Skeletal muscle tissue (tissue), 4 donors: ENCODE measurements around the gene COL6A3. TPM values are rescaled to one million over a fixed set of nuclear protein-coding genes. Genes with fewer than 3 reads are reported as not detected.
A peak's percentile ranks its signal among the peaks of the same experiment; 100 is the strongest.
"Not testable (repeated sequence)": the region's sequence is repeated elsewhere in the genome, so short reads cannot be mapped to it uniquely, and the experiment has no call there.

Experiments
- H3K27ac ChIP-seq: one replicate; pipeline ENCODE4 v1.7.0; 2013; ENCODE audit warnings: mild to moderate bottlenecking, low read depth, low read length, inconsistent platforms
- H3K27me3 ChIP-seq, 3 donors: one replicate each; pipeline ENCODE4 v1.7.0; 2013; ENCODE audit warnings: low read length in 3 of 3; ENCODE audit not compliant: control insufficient read depth in 3 of 3, insufficient read depth in 3 of 3
- H3K36me3 ChIP-seq, 3 donors: one replicate each; pipeline ENCODE4 v1.7.0; 2013; ENCODE audit warnings: low read length in 3 of 3; ENCODE audit not compliant: control insufficient read depth in 3 of 3, insufficient read depth in 3 of 3
- H3K4me1 ChIP-seq, 3 donors: one replicate each; pipeline ENCODE4 v1.7.0; 2013; ENCODE audit warnings: low read length in 3 of 3, mild to moderate bottlenecking in 3 of 3; ENCODE audit not compliant: control insufficient read depth in 3 of 3, insufficient read depth in 3 of 3
- H3K4me3 ChIP-seq, 3 donors: one replicate each; pipeline ENCODE4 v1.7.0; 2013; ENCODE audit warnings: low read length in 3 of 3
- H3K9ac ChIP-seq, 3 donors: one replicate each; pipeline ENCODE4 v1.7.0; 2013; ENCODE audit warnings: low read length in 3 of 3, mild to moderate bottlenecking in 3 of 3, moderate library complexity in 2 of 3, low read depth in 1 of 3
- H3K9me3 ChIP-seq, 3 donors: one replicate each; pipeline ENCODE4 v1.7.0; 2013; ENCODE audit warnings: low read length in 3 of 3; ENCODE audit not compliant: control insufficient read depth in 3 of 3
- total RNA-seq: library from RNA; depleted of rRNA; stranded (reverse); fragments of >200 nt; gene quantifications from one replicate; pipeline ENCODE4 v1.2.3, GENCODE V29; 2014
- donor health status: Osteomylitis.

The COL6A3 gene
- total RNA-seq, 1 donor from 2014 or later: 365 TPM

DNA sequence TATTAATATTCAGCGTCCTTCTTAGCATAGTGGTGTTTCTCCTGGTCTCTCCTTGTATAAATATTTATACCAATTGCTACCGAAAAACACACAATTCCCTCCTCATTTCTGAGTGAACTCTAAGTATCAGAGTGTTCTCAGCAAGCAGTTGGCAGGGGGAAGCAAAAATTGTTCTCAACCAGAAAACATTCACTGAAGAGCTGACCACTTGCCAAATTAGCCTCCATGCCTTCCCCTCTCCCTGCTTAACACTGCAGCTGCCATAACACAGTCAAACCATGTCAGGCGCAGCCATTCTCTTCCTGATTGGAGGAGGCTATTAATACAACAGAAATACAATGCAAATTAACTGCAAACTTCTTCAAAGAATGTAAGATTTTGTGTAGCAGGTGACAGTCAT lies 105.0 kb downstream of the COL6A3 start:
- Histone ChIP-seq H3K36me3 (no peaks in the 10 kb centered on the region), H3K27me3 (no peaks in the 10 kb centered on the region), H3K4me1 (peaks cover 9 to 12% (median 11%) of the 10 kb centered on the region in 3 donors), H3K9me3 (no peaks in the 10 kb centered on the region), H3K4me3 (no peak overlapping the region), H3K9ac (no peak overlapping the region), H3K27ac (no peak overlapping the region)

DNA sequence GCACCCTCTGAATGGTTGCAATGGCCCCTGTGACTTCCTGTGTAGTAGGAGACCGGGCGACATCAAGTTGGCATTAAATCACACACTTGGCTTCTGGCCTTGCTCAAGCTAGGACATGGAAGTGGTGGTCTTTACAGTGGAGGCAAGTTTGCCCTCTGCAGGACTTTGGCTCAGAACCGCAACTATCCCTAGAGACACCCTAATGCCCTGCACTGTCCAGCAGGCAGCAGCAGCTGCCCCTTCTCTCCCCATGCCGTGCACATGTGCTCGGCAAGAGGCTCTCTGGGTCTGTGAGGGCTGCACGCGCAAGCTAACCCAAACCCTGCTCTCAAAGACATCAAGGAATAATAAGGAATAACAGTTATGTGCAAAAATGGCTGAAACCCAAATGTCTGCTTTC lies 106.5 kb downstream of the COL6A3 start:
- H3K9me3 ChIP-seq: no peaks in the 10 kb centered on the region
- H3K27ac ChIP-seq: peak overlapping the region; percentile 6
- H3K9ac ChIP-seq: no peak overlapping the region
- H3K4me1 ChIP-seq: peaks cover 9 to 12% (median 11%) of the 10 kb centered on the region in 3 donors
- no peak overlapping the region for H3K4me3 ChIP-seq
- H3K36me3 ChIP-seq: no peaks in the 10 kb centered on the region
- H3K27me3 ChIP-seq: no peaks in the 10 kb centered on the region

DNA sequence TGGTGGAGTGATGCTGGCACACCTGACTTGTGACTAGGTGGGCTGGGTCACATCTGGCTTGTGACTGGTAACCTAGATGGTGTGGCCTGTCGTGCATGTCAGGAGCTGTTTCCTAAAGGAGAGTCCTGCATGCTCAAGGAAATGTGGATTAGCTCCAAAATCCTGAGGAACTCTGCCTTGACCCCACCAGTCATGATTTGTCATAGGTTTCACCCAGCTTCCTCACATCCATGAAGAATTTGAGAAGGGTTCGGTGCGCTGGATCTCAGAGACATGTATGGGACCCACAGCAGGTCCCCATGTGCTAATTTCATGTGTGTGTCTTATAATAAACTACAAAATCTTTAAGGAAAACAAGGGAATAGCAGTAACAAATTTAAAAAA lies 107.2 kb downstream of the COL6A3 start:
- H3K27me3 ChIP-seq: no peaks in the 10 kb centered on the region
- H3K36me3 ChIP-seq: no peaks in the 10 kb centered on the region
- no peak overlapping the region for H3K4me3 ChIP-seq
- no peak overlapping the region for H3K27ac ChIP-seq
- peaks cover 9 to 12% (median 11%) of the 10 kb centered on the region in 3 donors for H3K4me1 ChIP-seq
- no peak overlapping the region for H3K9ac ChIP-seq
- H3K9me3 ChIP-seq: no peaks in the 10 kb centered on the region

DNA sequence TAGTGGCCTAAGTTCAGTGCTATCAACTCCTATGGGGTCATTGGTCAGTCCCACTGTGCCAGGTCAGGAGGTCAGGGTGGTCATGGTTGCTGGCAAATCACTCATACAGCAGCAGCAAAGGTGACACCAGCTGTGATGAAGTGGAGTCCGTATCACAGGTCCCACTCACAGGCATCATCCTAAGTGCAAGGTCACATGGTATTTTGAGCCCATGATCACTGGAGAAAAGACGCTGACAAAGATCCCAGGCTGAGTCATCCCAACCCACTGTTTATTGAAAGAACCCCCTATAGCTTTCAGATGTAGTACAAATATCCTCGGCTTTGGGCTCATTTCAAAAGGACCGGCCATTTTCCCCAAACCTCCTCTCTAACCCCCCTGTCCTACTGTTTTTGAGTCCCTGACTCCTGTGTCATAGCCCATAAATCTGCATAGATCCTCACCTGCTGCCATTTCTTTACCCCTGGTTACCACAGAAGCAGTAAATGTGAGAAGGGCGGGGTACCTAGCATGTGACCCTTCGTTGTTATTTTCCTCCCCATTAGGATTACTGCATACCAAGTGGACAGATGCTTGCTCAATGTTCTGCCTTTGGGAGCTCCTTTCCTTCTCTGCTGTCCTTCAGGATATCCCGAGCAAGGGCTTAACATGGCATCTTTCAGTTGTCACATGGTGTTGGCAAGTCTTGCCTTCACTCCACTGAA lies 107.7 kb downstream of the COL6A3 start:
- no peaks in the 10 kb centered on the region for H3K36me3 ChIP-seq
- H3K27ac ChIP-seq: no peak overlapping the region
- H3K9ac ChIP-seq: no peak overlapping the region
- H3K27me3 ChIP-seq: no peaks in the 10 kb centered on the region
- H3K4me1 ChIP-seq: peaks cover 9 to 12% (median 11%) of the 10 kb centered on the region in 3 donors
- H3K4me3 ChIP-seq: no peak overlapping the region
- no peaks in the 10 kb centered on the region for H3K9me3 ChIP-seq

DNA sequence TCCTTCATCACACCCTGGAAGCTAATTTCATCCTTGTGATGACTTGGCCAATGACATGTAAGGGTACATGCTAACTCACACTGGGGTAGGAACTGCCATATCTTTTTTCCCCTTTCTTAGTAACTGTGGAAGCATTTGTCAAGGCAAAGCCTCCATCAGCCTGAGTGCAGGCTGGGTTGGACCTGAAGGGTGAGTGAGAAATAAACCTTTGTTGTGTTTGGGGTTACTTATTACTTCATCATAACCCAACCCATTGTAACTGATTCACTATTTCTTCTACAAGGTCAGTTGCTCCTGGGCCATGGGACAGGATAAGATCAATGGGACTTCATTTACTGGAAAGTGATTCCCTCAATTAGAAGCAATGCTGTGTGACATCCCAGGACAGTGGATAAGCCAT lies 108.4 kb downstream of the COL6A3 start:
- H3K4me1 ChIP-seq: peaks cover 13 to 16% (median 14%) of the 10 kb centered on the region in 3 donors
- H3K27ac ChIP-seq: no peak overlapping the region
- no peaks in the 10 kb centered on the region for H3K36me3 ChIP-seq
- H3K9me3 ChIP-seq: no peaks in the 10 kb centered on the region
- no peaks in the 10 kb centered on the region for H3K27me3 ChIP-seq
- H3K4me3 ChIP-seq: no peak overlapping the region
- H3K9ac ChIP-seq: no peak overlapping the region

DNA sequence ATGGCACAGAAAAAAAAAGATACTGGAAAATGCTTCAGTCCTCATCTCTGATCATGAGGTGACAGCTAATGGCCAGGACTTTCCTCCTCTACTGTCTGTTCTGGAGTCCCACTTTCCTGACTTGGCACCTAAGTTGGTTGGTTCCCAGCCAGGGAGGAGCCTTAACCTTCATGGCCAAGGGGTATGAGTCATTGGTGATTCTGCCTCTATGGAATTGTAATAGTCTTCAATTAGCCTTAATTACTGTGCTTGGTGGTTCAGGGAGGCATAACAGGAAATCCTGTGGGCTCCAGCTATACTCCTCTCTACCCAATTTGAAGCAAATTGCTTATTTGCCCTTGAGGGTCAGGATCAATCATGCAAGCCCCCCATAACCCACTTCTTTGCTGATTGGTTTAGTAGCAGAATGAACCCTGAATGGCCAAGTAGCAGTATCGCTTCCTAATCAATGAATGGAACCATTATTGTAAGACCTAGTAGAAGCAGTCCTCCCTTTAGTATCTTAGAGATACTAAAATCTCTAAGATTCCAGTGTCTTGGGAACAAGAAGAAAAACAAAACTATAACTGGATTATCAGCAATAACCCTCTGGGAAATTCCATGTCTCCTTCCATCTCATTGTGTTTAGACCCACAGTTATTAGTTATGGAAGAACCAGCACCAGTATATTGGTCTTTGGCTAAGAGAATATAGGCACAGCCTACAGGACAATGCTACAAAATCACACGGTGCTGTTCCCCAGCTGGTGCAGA lies 109.0 kb downstream of the COL6A3 start:
- Histone ChIP-seq H3K9ac (no peak overlapping the region), H3K4me3 (no peak overlapping the region), H3K27me3 (no peaks in the 10 kb centered on the region), H3K27ac (no peak overlapping the region), H3K36me3 (no peaks in the 10 kb centered on the region), H3K9me3 (no peaks in the 10 kb centered on the region), H3K4me1 (peaks cover 15 to 18% (median 16%) of the 10 kb centered on the region in 3 donors)

DNA sequence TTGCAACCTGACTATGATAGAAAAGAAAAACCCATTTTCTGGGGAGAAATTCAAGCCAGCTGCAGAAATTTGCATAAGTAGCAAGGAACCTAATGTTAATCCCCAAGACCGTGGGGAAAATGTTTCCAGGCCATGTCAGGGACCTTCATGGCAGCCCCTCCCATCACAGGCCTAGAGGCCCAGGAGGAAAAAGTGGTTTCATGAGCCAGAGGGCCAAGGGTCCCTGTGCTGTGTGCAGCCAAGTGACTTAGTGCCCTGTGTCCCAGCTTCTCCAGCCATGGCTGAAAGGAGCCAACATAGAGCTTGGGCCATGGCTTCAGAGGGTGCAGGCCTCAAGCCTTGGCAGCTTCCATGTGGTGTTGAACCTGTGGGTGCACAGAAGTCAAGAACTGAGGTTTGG lies 110.7 kb downstream of the COL6A3 start:
- not testable (repeated sequence) for H3K27me3 ChIP-seq, H3K36me3 ChIP-seq, H3K9me3 ChIP-seq, H3K4me3 ChIP-seq, H3K27ac ChIP-seq, H3K9ac ChIP-seq
- peaks cover 14 to 26% (median 18%) of the 10 kb centered on the region in 3 donors for H3K4me1 ChIP-seq

DNA sequence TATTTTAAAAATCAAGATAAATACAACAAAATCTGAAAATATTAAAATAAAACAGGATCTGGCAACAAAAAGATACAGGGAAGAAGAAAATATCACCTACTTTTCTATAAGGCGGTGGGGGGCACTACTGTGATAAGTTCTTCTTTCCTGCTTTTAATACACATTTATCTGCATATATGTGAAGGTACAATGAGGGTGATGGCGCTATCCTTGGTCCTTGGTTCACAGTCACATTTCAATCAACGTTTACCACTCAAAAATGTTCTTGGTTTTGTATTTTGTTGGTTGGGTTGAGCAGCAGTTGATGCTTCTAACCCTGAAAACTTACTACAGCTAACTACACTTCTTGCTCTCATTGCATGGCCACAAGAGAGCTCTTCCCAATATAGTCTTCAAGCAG lies 112.4 kb downstream of the COL6A3 start:
- Histone ChIP-seq H3K4me3 (no peak overlapping the region), H3K9me3 (no peaks in the 10 kb centered on the region), H3K4me1 (peaks cover 8 to 19% (median 19%) of the 10 kb centered on the region in 3 donors), H3K9ac (no peak overlapping the region), H3K27ac (no peak overlapping the region), H3K36me3 (no peaks in the 10 kb centered on the region), H3K27me3 (no peaks in the 10 kb centered on the region)

DNA sequence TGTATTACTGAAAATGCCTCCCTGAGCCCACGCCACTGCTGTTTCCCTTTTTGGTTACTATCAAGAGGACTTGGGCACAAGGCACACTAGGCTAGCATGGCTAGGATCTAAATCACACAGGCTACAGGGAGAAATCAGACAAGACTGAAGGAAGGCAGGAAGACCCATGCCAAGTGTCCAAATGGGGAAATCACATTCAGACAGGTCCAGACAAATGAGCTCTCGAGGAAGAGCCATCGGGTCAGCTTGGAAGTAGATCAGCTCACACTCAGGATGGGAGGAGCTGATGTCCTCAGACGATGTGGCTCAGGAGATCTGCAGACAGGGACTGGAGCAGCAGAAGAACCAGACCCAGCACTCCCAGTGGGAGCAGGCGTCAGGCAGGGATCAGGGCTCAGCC lies 113.2 kb downstream of the COL6A3 start:
- H3K27me3 ChIP-seq: no peaks in the 10 kb centered on the region
- H3K27ac ChIP-seq: peak overlapping the region; percentile 10
- no peaks in the 10 kb centered on the region for H3K36me3 ChIP-seq
- H3K4me3 ChIP-seq: peak overlapping the region; percentile 9 to 26 (median 23)
- H3K9ac ChIP-seq: peak overlapping the region in 1 of 3 donors; percentile 70
- H3K4me1 ChIP-seq: peaks cover 8 to 19% (median 16%) of the 10 kb centered on the region in 3 donors
- H3K9me3 ChIP-seq: no peaks in the 10 kb centered on the region

DNA sequence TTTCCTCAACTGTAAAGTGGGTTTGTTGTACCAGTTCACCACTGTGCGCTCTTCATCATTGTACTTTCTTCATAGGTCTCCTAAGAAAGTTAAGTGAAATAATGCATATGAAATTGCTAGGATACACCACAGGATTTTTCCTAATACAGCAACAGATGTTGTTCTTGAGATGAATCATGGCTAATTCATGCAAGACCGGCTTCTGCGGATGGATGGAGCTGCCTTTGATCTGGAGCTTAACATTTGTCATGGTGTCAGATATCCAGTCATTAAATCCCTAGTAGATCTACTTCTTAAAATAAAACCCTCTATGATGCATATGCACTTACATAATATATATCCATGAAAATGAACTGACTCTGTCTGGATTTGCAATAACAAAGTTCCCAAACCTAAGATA lies 114.1 kb downstream of the COL6A3 start:
- Histone ChIP-seq H3K4me3 (peak overlapping the region in 1 of 3 donors; percentile 26), H3K9me3 (no peaks in the 10 kb centered on the region), H3K27me3 (no peaks in the 10 kb centered on the region), H3K9ac (no peak overlapping the region), H3K27ac (no peak overlapping the region), H3K36me3 (no peaks in the 10 kb centered on the region), H3K4me1 (peaks cover 8 to 19% (median 16%) of the 10 kb centered on the region in 3 donors)
